Activated naive CD4-positive, alpha-beta T cell treated with anti-CD3 and anti-CD28 coated beads, Interleukin-2, amount 50 U/mL, for 72 hours (primary cell): ENCODE data around the gene ERG28. TPM values are rescaled to one million over a fixed set of nuclear protein-coding genes. Genes with fewer than 3 reads are reported as not detected.
"Not testable (repeated sequence)": the region's sequence is repeated elsewhere in the genome, so short reads cannot be mapped to it uniquely, and the experiment has no call there.

Source experiments
- ATAC-seq, 2 donors: fragments of 150-1000 bp; cut with Tn5 transposase; 2 replicates each; pipeline ENCODE4 v1.10.0; 2021; ENCODE audit warnings: mild to moderate bottlenecking in 2 of 2, moderate library complexity in 2 of 2
- DNase-seq, 2 donors: peaks; one replicate each; pipeline ENCODE4 v3.0.0; 2021 to 2022; ENCODE audit warnings: low spot score in 2 of 2
- H3K27ac Mint-ChIP-seq, 2 donors: one replicate each; pipeline ENCODE4 v1.8.0; 2022; ENCODE audit warnings: mild to moderate bottlenecking in 2 of 2, mixed read lengths in 2 of 2
- H3K36me3 Mint-ChIP-seq, 2 donors: one replicate each; pipeline ENCODE4 v1.8.0; 2022; ENCODE audit warnings: mixed read lengths in 2 of 2
- H3K9me3 Mint-ChIP-seq, 2 donors: one replicate each; pipeline ENCODE4 v1.8.0; 2022; ENCODE audit warnings: mixed read lengths in 2 of 2
- total RNA-seq, 2 donors: library from RNA; stranded (reverse); gene quantifications; one replicate each; pipeline ENCODE4 v1.2.3, GENCODE V29; 2022

ERG28 gene
- total RNA-seq, 2 donors from 2014 or later: 20.2 to 25.5 TPM

DNA sequence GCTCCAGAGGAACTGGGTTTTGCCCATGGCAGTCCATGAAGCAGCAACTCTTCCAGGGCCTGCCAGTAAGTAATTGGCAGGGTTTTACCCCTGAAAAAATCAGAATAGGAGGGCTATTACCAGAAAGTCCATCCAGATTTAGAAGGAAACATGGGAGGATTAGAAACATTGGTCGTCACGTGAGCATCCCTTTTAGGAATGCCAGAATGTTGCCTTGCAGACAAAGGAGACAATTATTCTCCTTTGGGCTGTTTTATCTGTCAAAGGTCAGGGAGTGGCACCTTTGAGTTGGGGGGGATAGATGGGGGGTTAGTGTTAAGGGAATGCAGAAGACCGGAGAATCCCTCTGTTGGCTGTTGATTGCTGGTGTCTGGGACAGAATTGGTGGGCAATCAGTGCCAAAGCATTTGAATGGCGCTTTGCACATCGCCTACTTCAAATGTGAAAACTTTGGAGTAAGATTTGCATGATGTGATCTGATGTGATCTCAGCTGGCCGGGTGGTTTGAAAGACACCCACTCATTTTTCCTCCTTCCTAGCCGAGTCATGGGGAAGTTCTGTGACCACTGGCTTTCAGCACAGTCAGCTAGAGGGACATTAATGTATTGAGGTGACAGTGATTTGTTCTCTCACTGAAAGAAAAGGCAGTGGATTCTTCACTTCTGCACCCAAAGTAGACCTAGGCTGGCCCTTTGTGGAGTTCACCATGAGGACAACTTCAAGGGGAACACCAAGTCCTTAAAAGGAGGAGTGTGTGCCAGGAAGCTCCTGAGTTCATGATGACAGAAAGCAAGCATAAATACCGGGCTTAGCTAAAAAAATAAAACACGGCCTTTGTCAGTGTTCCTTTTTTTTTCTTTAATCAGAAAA is 50.8 kb downstream of the ERG28 start:
- no peak for DNase-seq
- Mint-ChIP-seq H3K27ac (peak overlapping the region in 1 of 2 donors; percentile 5), H3K36me3 (peaks cover 4 to 34% of the 10 kb centered on the region in 2 donors), H3K9me3 (peaks cover 5 to 20% of the 10 kb centered on the region in 2 donors)
- ATAC-seq: no peak

DNA sequence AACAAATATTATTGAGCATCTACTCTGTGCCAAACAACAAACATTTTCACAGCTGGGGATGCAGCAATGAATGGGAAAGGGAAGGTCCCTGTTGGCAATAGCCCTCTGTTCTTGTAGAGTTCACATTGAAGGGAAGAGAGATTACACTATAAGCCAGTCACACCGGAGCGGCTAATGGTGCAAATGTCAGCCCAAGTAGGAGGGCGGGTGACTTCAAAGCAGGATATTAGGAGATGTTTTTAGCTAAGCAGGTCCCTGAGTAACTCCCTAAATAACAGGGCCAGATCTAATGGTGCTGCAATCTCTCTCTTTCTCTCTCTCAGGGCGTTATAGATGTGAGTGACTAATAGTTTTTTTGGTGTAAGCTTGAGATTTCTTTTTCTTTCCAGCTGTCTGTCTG is 51.6 kb downstream of the ERG28 start:
- peak overlapping the region in 1 of 2 donors; percentile 5 for H3K27ac Mint-ChIP-seq
- H3K36me3 Mint-ChIP-seq: peaks cover 4 to 26% of the 10 kb centered on the region in 2 donors
- H3K9me3 Mint-ChIP-seq: peaks cover 0 to 15% of the 10 kb centered on the region in 2 donors
- DNase-seq (no peak), ATAC-seq (no peak)

DNA sequence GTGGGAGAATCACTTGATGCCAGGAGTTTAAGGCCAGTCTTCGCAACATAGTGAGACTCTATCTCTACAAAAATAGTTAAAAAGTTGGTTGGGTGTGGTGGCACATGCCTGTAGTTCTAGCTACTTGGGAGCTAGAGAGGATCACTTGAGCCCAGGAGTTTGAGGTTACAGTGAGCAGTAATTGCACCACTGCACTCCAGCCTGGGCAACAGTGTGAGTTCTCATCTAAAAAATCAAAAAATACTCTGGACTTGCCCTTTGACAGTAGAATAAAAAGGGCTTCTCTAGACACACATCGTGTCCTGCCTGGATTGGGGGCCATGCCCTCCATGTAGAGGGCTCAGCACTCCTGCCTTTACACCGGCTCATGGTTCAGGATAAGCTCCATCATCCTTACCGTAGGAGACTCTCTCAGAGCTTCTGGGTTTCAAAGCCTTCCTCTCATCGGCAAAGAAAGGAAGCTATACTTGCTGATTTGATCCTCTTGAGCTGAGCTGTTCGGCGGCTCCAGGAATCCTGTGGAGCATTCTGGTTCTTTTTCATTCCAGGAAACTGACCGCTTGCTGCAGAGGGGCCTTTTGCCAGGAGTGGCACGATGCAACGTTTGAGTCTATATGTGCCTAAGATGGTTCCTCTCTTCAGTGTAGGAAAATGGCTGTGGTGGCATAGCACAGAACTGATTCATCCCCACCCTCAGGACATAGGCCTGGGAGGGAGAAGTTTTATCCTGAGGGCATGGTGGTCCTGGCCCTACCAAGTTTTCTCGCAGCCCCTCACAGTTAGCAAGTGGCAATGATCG is 52.6 kb downstream of the ERG28 start:
- Mint-ChIP-seq H3K9me3 (peaks cover 0 to 11% of the 10 kb centered on the region in 2 donors), H3K27ac (no peak overlapping the region), H3K36me3 (peaks cover 4 to 23% of the 10 kb centered on the region in 2 donors)
- no peak for ATAC-seq
- DNase-seq: no peak

DNA sequence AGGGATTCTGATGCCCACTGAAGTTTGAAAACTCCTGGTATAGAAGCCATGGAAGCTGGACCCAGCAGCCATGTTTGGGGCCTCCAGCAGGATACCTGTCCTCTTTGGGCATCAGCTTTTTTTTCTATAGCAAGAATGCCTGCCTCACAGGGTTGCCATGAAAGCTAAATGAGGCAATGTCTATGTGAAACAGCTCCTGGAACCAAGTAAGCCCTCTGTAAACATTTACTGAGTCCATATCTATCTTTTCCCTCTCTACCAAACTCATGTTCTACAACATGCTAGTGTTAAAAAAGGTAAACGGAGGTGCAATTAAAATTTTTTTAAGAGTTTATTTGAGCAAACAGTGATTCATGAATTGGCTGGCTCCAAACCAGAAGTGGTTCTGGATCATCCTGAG is 53.6 kb downstream of the ERG28 start:
- Mint-ChIP-seq H3K27ac (no peak overlapping the region), H3K9me3 (peaks cover 0 to 7% of the 10 kb centered on the region in 2 donors), H3K36me3 (peaks cover 4 to 15% of the 10 kb centered on the region in 2 donors)
- DNase-seq (no peak), ATAC-seq (no peak)

DNA sequence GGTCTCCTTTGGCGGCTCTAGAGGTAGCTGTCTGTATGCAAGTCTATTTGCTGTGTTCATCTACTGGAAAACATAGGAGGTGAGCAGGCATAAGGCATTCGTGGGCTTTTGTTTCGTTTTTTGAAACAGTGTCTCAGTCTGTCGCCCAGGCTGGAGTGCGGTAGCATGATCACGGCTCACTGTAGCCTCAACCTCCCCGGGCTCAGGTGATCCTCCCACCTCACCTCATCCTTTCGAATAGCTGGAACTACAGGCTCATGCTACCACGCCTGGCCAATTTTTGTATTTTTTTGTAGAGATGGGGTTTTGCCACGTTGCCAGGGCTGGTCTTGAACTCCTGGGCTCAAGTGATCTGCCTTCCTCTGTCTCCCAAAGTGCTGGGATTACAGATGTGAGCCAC is 54.8 kb downstream of the ERG28 start:
- Mint-ChIP-seq H3K36me3 (peaks cover 4 to 15% of the 10 kb centered on the region in 2 donors), H3K27ac (peak overlapping the region in 1 of 2 donors; percentile 22), H3K9me3 (peaks cover 0 to 7% of the 10 kb centered on the region in 2 donors)
- ATAC-seq (no peak), DNase-seq (no peak)

DNA sequence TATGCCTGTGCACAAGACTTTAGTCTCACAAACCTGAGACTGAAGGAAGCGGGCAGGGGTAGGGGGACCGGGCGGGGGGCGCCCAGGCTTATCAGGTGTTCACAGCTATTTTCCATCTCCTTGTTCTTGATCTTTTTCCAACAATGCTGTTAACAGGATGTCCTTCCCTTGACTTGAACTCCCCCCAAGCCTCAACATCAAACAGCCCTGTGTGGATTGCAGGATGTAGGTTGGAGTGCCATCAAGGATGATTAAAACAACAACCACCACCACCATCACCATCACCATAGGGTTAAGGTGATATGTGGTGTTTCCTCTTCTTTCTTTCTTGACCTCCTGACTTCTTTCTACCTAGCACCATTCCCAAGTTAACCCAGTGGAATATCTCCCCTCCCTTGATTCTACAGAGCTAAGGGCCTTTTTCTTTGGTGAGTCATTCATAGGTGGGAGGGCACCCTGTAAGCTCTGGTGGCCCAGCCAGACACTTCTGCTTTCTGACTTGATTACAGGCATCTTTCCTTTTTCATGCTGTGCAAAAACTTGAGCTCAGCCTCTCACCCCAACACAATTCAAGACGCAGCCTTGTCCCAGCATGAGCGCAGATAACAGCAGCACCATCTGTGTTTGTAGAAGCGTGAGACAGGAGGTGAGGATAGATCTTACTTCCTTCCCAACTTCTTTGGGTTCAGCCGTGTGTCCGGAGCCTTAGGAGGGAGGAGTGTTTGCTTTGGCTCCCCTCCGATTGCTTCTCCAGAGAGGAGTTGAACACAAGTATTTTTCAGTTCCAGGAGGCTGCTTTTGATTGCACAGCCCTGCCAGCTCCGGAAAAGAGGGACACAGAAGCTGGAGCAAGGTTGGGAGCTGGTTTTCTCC is 55.5 kb downstream of the ERG28 start:
- Mint-ChIP-seq H3K27ac (peak overlapping the region in 1 of 2 donors; percentile 22), H3K9me3 (peaks cover 0 to 7% of the 10 kb centered on the region in 2 donors), H3K36me3 (peaks cover 4 to 15% of the 10 kb centered on the region in 2 donors)
- ATAC-seq (no peak), DNase-seq (no peak)

DNA sequence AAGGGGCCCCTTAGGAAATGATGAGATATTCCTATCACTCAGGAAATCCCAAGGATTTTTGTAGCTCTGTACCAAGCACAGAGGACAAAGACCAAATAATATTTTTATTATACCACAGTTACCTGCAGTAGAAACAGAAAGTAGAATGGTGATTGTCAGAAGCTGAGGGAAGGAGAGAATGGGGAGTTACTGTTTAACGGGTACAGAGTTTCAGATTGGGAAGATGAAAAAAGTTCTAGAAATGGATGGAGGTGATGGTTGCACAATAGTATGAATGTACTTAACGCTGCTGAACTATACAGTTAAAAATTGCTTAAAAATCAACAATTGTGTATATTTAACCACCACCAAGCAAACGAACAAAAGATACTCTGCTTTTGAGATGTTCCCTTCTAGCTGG is 58.2 kb downstream of the ERG28 start:
- DNase-seq (no peak), ATAC-seq (no peak)
- Mint-ChIP-seq H3K27ac (no peak overlapping the region), H3K36me3 (peaks cover 4 to 5% of the 10 kb centered on the region in 2 donors), H3K9me3 (peaks cover 0 to 4% of the 10 kb centered on the region in 2 donors)

DNA sequence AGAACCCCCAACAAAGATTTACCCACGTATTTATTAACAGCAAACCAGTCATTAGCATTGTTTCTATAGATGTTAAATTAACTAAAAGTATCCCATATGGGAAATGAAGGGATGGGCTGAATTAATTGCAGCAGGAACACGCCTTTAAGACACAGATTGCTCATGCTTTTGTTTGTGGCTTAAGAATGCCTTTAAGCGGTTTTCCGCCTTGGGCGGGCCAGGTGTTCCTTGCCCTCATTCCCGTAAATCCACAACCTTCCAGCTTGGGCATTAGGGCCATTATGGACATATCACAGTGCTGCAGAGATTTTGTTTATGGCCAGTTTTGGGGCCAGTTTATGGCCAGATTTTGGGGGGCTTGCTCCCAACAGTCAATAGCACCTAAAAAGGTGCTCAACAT is 59.6 kb downstream of the ERG28 start:
- H3K9me3 Mint-ChIP-seq, H3K36me3 Mint-ChIP-seq, ATAC-seq, DNase-seq, H3K27ac Mint-ChIP-seq: not testable (repeated sequence)

DNA sequence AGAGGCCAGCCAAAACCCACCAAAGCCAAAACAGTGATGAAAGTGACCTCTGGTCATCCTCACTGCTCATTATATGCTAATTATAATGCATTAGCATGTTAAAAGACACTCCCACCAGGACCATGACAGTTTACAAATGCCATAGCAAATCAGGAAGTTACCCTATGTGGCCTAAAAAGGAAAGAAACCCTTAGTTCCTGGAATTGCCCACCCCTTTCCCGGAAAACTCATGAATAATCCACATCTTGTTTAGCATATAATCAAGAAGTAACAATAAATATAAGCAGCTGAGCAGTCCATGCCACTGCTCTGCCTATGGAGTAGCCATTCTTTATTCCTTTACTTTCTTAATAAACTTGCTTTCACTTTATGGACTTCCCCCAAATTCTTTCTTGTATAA is 60.6 kb downstream of the ERG28 start:
- H3K9me3 Mint-ChIP-seq, DNase-seq, H3K36me3 Mint-ChIP-seq, H3K27ac Mint-ChIP-seq, ATAC-seq: not testable (repeated sequence)

Other genes starting within 250 kb of the ERG28 start
- 1 to 10 TPM in 1 of 2 donors, under 1 TPM in 1; 0.46 to 2.0 TPM for gene JDP2, start 232.9 kb downstream of the ERG28 start, total RNA-seq
- gene BATF, start 138.4 kb downstream of the ERG28 start, total RNA-seq: 100 to 1,000 TPM in 1 of 2 donors, 10 to 100 TPM in 1; 93.6 to 165 TPM
- 10 to 100 TPM; 11.6 to 18.3 TPM for gene FLVCR2, start 82.3 kb downstream of the ERG28 start, total RNA-seq
- 10 to 100 TPM; 36.6 TPM for gene TTLL5, start 370 bp upstream of the ERG28 start, total RNA-seq